NCI-H2029 treated with DMSO at 0.1 percent for 48 hours (cell line): ENCODE data around the gene TERT.
"Not testable (repeated sequence)": the region's sequence is repeated elsewhere in the genome, so short reads cannot be mapped to it uniquely, and the experiment has no call there.

Experiments
- DNase-seq: peaks from one replicate; lab custom pipeline; 2025; lab: John Stamatoyannopoulos, UW

TERT gene

DNA sequence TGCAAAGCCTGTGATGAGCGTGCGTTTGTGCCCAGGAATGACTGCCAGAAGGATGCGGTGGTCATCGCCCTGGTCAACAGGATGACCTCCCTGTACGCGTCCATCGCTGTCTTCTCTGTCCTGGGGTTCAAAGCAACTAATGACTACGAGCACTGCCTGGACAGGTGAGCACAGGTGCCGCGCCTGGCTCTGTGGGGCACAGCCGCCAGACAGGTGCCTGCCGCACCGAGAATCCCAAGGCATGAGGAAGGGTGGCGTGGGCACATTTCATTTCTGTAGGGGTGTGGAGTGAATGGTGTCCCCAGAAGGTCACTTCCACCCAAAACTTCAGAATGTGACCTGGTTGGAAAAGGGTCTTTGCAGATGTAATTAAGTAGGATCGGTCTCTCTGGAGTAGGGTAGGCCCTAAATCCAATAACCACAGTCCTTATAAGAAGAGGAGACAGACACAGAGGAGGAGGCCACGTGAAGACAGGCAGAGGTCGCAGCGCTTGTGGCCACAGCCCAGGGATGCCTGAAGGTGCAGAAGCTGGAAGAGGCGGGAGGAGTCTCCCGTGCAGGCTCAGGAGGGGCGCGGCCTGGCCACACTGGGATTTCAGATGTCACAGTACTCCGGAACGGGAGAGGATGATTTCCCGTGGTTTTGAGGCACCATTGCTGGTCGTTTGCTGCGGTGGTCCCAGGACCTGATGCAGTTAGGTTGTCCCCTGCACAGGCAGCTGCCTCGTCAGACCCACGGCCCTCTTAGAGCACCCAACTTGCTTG is 54.2 kb downstream of the TERT start:
- no peak for DNase-seq

DNA sequence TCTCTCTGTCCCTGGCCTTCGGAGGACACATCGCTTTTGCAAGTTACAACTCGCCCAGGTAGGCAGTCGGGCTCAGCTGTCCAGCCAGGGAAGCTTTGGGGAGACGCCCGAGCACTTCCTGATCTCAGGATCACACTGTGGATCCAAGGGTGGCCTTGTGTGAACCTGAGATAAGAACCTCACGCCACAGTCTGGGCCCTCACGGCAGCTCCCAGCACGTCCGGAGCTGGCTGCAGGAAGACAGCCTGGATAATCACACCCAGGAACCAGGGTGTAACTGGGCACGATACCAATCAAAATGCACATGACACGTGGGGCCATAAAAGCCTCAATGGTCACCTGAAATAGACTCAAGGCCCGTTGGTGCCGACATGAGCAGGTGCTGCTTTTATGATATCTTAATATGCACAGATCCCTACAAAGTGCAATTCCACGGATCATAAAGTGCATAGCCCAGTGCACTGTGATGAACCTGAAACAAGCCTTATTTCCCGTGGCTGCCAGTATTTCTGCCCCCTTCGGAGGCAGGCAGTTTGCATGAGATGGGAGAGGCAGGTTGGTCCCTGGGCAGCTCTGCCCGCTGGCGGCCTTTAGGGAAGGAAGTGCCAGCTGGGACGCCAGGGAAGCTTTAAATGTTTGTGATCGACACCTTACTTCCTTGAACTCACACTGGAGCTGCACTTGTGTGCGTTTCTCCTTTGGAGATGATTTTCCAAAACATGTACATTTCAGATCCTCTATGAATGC is 55.2 kb downstream of the TERT start:
- no peak for DNase-seq

DNA sequence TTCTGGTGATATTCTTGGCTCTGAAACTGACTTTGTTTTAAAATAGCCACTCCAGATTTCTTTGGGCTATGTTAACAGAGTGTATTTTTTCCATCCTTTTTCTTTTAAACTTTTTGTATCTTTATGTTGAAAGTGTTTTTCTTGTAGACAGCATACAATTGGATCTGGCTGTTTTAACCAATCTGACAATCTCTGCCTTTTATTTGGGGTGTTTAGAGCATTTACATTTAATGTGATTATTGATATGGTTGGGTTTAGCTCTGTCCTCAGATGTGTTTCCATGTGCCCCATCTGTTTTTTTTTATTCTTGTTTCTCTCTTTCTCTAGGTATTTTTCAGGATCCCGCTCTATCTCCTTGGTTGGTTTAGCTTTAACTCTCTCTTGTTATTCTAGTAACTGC is 59.0 kb downstream of the TERT start:
- DNase-seq, result no peak

DNA sequence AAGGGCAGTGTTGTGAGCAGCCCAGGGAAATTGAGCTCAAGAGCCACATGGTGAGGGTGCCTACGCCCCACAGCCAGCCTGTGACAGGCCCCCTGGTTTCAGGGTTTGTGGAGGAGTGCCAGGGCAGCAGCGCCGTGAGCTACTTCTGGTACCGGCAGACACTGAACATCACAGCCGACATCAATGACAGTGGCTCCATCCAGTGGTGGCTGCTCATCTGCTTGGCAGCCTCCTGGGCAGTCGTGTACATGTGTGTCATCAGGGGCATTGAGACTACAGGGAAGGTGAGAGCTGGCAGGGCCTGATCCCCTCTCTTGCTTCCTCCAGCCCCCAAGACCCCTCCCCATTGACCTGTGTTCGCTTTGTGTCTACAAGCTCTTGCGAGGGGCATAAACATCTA is 59.5 kb downstream of the TERT start:
- DNase-seq, result no peak

DNA sequence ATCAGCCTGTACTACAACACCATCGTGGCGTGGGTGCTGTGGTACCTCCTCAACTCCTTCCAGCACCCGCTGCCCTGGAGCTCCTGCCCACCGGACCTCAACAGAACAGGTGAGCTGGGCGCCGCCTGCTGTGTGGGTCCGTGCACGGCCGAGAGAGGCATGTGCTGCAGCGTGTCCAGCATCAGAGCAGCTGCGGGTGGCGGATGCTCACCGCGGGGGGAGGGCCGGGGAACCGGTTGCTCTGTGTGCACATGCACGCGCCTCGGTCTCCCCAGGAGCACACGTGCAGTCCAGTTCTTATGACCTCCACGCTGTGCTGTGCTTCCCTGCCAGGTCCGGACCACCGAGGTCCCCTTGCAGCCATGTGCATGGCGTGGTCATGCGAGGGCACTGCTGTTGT is 62.1 kb downstream of the TERT start:
- no peak for DNase-seq

DNA sequence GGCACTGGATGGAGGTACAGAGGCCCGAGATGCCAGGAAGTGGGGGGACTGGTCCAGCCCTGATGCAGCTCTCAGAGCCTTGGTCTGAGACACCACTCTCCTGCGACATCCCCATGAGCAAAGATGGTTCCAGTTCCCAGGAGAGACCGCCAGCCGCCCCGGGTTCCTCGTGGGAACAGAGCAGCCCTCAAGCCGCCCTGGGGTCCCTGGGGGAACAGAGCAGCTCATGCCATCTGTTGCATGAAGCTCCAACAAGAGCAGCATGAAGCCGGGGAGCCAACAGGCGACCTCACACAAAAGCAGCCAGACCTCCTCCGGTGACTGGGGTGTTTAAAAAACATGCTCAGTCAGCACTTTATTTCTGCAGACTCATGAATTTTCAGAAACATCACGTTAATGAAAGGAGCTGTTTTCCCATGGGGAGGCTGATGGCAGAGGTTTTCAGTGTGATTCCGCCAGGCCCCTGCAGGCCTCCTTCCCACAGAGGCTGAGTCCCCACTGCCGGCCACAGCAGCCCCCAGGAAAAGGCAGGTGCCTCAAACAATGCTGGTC is 63.4 kb downstream of the TERT start:
- no peak for DNase-seq

DNA sequence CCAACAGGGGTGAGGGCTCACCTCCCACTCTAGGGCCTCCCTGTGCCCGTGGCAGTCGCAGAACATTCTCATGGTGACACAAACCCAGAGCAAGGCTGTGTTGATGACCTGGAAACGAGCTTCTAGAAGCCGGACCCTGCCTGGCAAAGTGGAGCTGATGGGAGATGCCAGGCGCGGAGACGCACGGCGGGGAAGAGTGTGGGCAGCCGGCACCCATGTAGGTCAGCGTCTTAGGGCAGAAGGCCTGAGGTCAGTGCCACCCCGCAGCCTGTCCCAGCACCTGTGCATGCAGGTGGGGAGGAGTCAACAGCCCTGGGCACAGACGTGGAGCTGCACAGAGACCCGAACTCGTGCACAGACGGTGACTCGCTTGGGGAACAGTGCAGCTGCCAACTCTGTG is 64.3 kb downstream of the TERT start:
- no peak for DNase-seq

DNA sequence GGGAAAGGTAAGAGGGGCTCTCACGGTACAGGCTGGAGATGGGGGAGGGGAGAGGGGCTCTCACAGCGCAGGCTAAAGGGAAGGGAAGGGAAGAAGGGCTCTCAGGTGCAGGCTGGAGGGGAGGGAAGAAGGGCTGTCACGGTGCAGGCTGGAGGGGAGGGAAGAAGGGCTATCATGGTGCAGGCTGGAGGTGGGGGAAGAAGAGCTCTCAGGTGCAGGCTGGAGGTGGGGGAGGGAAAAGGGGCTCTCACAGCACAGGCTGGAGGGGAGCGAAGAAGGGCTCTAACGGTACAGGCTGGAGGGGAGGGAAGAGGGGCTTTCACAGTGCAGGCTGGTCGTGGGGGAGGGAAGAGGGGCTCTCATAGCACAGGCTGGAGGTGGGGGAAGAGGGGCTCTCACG is 65.0 kb downstream of the TERT start:
- no peak for DNase-seq

DNA sequence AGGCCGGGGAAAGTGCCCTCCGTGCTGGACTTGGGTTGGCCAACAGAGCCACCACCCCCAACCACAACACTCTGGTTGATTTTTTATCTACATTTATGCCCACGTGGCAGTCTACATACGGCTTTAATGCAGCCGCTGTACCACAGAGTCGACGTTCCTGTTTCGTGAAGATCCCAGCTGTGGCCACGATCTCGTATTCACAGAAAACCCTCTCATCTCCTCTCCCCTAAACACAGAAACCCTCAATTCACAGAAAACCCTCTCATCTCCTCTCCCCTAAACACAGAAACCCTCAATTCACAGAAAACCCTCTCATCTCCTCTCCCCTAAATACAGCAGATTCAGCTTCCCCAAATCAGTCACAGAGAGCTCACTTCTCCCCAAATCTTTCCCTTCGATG is 65.8 kb downstream of the TERT start:
- not testable (repeated sequence) for DNase-seq

DNA sequence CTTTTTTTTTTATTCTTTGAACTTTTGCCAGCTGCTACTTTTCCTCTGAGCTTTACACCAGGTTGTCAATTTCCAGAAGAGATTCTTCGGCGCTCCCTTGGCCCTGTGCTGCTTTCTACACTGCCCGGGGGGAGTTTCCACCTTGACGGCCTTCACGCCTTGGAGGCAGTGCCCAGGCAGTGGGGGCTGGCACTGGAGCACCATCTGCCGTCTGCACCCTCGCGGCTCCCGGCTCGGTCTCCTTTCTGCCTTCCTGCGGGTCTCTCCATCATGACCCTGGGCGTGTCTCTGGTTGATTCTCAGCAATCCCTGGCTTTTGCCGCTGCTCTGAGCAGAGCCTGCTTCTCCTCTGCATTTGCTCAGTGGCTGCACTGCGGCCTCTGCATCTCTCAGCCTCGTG is 66.7 kb downstream of the TERT start:
- DNase-seq, result no peak

DNA sequence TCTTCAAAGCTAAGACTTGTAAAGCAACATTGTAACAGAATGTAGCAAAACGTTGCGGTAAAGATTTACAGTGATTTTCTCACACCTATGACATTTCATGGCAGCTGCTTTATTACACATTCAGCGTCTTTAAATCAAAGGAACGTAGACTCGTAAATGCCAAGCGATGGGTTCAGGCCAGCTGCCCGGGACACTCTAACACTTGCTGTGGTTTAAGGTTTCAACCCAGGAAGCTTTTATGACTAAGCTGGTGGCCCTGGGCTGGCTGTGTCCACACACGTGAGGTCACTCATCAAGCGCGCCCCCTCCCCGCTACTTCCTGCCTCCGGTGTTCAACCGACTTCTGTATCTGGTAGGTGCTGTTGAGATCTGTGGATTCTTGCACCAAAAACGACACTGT is 67.2 kb downstream of the TERT start:
- DNase-seq, result peak; percentile 76

DNA sequence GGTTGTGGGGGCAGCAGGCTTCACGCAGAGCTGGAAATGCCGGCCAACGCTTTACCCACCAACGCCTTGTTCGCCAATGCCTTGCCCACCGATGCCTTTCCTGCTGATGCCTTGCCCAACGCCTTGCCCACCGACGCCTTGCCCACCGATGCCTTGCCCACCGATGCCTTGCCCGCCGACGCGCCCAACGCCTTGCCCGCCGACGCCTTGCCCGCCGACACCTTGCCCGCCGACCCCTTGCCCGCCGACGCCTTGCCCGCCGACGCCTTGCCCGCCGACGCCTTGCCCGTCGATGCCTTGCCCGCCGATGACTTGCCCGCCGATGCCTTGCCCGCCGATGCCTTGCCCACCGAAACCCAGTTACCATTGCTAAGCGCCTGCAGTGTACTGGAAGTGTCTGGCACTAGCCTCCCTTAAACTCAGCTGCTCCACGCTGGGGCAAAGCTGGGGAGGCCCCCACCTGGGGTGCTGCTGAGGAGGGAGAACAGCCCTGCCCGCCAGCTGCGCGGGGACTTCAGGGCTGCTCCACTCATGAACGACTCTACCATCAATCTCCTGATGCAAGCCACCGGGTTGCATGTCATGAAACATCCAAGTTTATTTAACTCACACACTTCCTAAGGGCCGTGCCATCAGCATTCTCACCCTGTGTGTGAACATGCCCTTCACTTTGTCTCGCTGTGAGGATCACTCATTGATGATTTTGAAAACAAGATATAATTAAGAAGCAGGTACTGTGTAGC is 67.9 kb downstream of the TERT start:
- DNase-seq, result no peak

DNA sequence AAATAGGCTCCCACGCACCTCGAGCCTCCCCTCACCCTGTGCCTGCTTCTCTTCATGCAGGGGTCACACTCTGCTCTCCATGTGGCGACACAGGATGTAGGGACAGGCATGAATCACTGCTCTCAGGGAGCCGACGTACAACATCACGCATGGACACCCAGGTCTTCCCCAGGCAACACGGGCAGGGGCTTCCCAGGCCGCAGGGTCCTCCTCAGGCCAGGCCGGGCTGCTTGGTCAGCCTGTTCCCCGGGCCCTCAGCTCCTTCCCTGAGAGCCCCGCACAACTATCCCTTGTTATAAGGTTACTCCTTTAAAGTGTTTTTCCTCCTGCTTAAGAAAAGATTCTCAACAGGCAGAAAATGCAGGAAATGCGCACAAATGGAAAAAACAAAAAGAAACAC is 68.6 kb downstream of the TERT start:
- DNase-seq, result no peak

DNA sequence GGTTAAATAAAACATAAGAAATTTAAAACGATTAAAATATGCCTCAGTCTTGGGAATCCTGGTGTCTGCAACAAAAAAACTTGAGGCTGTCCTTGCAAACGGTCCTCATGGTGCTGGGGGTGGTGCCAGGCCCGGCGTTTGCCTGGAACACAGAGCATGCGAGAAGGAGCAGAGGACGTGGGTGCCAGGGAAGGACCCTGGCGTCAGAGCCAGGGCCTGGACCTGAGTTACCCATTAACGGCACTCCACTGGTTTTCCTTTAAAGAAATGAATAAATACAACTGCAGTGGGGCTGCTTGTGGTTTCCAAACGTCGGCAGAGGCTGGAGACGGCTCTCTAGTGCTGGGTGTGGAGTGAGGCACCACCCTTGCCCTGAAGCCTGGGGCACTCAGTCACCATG is 69.8 kb downstream of the TERT start, which contains the start of gene SLC6A18:
TSS of gene SLC6A18 (plus strand) at position 301 of the 400 bp plus-strand sequence. CDS start at position 398, 97 bp downstream.
- no peak for DNase-seq

DNA sequence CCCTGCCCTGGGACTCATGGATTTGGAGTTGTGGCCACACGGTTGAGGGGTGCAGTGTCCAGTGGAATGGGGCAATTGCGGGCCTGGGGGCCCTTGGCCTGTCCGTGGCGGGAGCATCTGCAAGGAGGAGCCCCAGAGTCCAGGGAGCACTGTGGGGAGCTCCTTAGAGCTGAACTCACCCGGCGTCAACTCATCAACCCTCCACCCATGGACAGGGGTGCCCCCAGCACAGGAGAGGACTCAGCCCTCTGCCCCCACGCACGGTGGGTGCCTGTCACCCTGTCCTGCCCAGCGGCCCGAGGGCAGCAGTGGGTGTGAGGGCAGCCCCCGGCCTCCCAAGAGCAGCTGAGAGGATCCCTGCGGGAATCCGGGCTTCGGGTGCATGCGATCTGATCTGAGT is 70.2 kb downstream of the TERT start:
- DNase-seq, result no peak

DNA sequence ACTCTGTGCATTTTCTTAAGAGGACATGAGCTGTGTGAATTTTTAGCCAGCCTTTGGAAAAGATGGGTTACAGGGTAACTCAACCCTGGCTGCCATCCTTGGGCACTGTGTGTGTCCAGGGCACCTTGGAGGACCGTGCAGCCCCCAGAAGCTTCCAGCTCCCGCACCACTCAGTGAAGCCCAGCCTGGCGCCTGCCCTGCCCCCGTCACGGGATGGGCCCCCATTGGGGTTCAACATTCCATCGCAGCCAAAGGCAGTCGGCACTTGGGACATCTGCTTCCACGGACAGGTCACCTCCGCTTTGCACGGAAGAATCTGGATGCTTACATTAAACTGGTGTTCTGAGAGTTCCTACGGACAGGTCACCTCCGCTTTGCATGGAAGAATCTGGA is 71.6 kb downstream of the TERT start:
- no peak for DNase-seq

DNA sequence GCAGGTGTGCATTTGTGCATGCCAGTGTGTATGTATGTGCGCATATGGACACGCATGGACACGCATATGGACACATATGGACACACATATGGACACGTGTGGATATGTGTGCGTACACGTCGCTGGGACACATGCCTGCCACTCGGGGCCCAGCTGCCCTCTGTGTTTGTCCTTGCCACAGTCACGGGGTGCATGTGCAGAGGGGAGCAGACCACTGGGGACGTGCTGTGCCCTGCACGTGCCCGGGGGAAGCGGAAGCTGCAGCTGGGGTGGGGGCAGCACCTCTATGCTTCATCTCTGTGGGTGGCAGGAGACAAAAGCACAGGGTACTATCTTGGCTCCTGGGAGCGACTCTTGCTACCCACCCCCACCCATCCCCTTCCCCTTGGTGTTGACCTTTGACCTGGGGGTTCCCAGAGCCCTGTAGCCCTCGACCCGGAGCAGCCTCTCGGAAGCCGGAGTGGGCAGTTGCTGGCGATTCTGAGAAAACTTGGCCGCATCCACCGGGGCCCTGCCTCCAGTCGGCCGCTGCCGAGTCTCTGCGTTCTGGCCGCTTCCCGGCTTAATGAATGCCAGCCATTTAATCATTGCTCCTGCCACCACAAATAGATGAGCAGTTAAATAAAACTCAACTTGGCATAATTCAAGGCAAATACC is 72.1 kb downstream of the TERT start:
- DNase-seq, result no peak

DNA sequence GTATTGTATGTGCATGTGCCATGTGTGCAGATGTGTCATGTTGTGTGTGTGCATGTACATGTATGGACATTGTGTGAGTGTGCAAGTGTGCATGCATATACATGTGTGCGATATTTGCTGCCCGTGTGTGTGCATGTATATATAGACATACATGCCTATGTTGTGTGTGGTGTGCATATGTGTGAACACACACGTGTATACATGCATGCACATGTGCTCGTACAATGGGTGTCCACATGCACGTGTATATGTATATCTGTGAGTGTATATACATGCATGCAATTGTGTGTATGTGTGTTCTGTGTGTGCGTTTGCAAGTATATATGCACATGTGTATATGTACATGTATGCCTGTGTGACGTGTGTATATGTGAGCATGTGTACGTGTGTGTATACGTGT is 72.7 kb downstream of the TERT start:
- no peak for DNase-seq

DNA sequence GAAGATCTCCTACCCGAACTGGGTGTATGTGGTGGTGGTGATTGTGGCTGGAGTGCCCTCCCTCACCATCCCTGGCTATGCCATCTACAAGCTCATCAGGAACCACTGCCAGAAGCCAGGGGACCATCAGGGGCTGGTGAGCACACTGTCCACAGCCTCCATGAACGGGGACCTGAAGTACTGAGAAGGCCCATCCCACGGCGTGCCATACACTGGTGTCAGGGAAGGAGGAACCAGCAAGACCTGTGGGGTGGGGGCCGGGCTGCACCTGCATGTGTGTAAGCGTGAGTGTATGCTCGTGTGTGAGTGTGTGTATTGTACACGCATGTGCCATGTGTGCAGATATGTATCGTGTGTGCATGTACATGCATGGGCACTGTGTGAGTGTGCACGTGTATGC is 73.1 kb downstream of the TERT start:
- no peak for DNase-seq

DNA sequence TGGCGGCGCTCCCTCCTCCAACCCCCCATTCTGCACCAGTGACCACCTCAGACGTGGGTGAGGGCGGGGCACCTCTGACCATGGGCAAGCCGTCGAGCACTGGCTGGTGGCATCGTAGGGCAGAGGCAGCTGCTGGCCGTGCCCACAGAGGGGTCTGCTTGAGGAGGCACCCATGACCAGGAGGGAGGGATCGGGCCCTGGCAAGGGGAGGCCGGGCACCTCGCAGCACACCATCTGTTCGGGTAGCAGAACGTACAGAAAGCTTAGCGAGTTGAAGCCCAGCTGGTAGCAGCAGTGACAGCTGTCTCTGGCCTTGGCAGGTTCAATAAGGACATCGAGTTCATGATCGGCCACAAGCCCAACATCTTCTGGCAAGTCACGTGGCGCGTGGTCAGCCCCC is 74.0 kb downstream of the TERT start:
- no peak for DNase-seq

DNA sequence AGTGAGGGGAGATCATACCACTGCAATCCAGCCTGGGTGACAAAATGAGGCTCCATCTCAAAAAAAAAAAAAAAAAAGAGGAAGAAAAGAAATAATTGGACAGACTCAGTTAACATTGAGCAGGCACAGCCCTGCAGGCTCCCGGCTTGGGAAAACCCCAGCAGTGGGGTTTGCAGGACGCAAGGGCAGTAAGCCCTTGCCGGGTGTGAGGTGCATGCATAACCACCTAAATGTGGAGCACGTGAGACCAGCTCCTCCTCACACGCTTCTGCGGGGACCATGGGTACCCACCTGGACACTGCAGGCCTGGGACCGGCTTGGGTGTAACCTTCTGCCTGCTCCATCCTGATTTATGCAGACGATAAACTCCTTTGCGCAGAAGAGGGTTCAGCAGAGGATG is 74.5 kb downstream of the TERT start:
- no peak for DNase-seq

DNA sequence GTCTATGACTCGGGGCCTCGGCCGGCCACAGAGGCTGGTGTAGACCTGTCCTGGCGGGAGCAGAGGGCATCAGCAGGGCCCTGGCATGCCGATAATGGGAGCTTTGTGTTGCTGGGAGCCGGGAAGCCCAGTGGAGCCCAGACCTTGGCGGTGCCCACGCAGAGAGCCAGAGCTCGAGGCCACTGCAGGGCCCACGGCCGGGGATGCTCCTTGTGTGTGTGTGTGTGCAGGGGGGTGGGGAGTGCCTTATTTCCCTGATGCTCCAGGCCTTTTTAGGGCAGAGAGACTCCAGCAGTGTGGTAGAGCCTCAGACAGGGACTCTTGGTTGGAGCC is 75.1 kb downstream of the TERT start:
- DNase-seq, result no peak
